Measurements from ENCODE around the gene GTF2H4.
A peak's percentile ranks its signal among the peaks of the same experiment; 100 is the strongest.

The GTF2H4 gene

DNA sequence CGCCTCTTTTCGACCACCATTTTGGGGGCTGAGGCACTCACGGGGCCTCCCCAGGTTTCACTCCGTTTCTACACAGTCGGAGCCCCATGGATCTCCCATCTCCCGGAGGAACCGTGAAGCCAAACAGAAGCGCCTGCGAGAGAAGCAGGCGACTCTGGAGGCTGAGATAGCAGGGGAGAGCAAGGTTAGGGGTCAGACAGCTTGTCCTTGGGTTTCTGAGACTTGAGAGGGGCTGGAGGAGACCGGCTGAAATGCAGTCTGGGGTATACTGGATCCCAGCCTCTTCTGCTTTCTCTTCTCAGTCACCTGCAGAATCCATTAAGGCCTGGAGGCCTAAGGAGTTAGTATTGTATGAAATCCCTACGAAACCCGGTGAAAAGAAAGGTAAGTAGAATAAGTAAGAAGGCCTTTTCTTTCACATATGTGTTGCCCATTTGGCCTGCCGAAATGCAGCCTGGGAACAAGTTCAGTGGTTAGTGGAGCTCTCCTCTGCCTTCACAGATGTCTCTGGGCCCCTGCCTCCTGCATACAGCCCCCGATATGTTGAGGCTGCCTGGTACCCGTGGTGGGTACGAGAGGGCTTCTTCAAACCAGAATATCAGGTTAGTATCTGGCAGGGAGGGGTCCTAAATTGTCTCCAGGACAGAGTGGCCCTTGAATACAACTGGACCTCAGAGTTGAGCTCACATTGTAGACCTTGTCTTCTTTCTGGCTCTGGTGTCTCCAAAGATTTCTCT, 7.0 kb downstream of the GTF2H4 start:
- no peak for TF ChIP-seq EZH2phosphoT487 (IDR thresholded peaks at IDR 0.05; ENCODE audit: borderline replicate concordance)
- TF ChIP-seq, protein P1, sequence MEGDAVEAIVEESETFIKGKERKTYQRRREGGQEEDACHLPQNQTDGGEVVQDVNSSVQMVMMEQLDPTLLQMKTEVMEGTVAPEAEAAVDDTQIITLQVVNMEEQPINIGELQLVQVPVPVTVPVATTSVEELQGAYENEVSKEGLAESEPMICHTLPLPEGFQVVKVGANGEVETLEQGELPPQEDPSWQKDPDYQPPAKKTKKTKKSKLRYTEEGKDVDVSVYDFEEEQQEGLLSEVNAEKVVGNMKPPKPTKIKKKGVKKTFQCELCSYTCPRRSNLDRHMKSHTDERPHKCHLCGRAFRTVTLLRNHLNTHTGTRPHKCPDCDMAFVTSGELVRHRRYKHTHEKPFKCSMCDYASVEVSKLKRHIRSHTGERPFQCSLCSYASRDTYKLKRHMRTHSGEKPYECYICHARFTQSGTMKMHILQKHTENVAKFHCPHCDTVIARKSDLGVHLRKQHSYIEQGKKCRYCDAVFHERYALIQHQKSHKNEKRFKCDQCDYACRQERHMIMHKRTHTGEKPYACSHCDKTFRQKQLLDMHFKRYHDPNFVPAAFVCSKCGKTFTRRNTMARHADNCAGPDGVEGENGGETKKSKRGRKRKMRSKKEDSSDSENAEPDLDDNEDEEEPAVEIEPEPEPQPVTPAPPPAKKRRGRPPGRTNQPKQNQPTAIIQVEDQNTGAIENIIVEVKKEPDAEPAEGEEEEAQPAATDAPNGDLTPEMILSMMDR (conservative IDR thresholded peaks at IDR 0.05; ENCODE audit: low read length): no peak
- Histone ChIP-seq H3F3A (ENCODE audit: low read depth) (no peaks in the 10 kb centered on the region), H3K79me2 (ENCODE audit: insufficient read depth, low read length) (peaks cover 13% of the 10 kb centered on the region; the same call in 1 of the 2 replicates), H3K4me3 (ENCODE audit: low read length, poor library complexity, severe bottlenecking) (peak overlapping the region; percentile 88), H3K36me3 (ENCODE audit: insufficient read depth, low read length) (no peaks in the 10 kb centered on the region; the same call in 1 of the 2 replicates), H3K4me2 (ENCODE audit: low read depth, low read length, poor library complexity, severe bottlenecking) (peak overlapping the region; percentile 93), H3K9me3 (ENCODE audit: insufficient read depth, low read depth, low read length) (no peaks in the 10 kb centered on the region), H3K4me1 (ENCODE audit: insufficient read depth, low read length, poor library complexity, severe bottlenecking) (peaks cover 28% of the 10 kb centered on the region), H3K27me3 (ENCODE audit: insufficient read depth, low read length, poor library complexity, severe bottlenecking) (no peaks in the 10 kb centered on the region), H4K20me1 (ENCODE audit: insufficient read depth, low read length, poor library complexity, severe bottlenecking) (no peaks in the 10 kb centered on the region), H3K9ac (ENCODE audit: low read depth, low read length, poor library complexity, severe bottlenecking) (peak overlapping the region; percentile 91), H3K9me2 (replicated peaks; ENCODE audit: low read depth, low read length) (no peaks in the 10 kb centered on the region), H2AFZ (ENCODE audit: low read length) (peak overlapping the region; percentile 94)

DNA sequence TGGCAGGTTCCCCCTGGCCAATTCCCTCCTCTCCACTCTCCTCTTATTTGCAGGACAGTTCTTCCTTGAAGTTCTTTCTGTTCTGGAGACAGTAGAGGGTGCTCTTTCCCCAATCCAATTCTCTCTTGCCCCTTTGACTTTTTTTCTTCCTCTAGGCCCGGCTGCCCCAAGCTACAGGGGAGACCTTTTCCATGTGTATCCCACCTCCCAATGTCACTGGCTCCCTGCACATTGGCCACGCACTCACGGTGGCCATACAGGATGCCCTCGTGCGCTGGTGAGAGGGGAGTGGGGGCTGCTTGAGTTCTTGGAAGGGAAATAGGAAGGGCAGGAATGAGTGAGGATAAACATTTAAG, 7.6 kb downstream of the GTF2H4 start:
- H3K4me3 ChIP-seq (ENCODE audit: low read length, poor library complexity, severe bottlenecking): peak overlapping the region; percentile 88
- H3K4me1 ChIP-seq (ENCODE audit: insufficient read depth, low read length, poor library complexity, severe bottlenecking): peaks cover 28% of the 10 kb centered on the region
- peaks cover 2% of the 10 kb centered on the region; the same call in 1 of the 2 replicates for H3K36me3 ChIP-seq (ENCODE audit: insufficient read depth, low read length)
- H3K4me2 ChIP-seq (ENCODE audit: low read depth, low read length, poor library complexity, severe bottlenecking): peak overlapping the region; percentile 93
- TF ChIP-seq, protein P1 (conservative IDR thresholded peaks at IDR 0.05; ENCODE audit: low read length): peak; percentile 79
- TF ChIP-seq EZH2phosphoT487 (IDR thresholded peaks at IDR 0.05; ENCODE audit: borderline replicate concordance): no peak
- H2AFZ ChIP-seq (ENCODE audit: low read length): no peak overlapping the region
- no peaks in the 10 kb centered on the region for H4K20me1 ChIP-seq (ENCODE audit: insufficient read depth, low read length, poor library complexity, severe bottlenecking)
- H3K27me3 ChIP-seq (ENCODE audit: insufficient read depth, low read length, poor library complexity, severe bottlenecking): no peaks in the 10 kb centered on the region
- no peaks in the 10 kb centered on the region for H3F3A ChIP-seq (ENCODE audit: low read depth)
- H3K9me3 ChIP-seq (ENCODE audit: insufficient read depth, low read depth, low read length): no peaks in the 10 kb centered on the region
- no peaks in the 10 kb centered on the region for H3K9me2 ChIP-seq (replicated peaks; ENCODE audit: low read depth, low read length)
- peak overlapping the region; percentile 91 for H3K9ac ChIP-seq (ENCODE audit: low read depth, low read length, poor library complexity, severe bottlenecking)
- H3K79me2 ChIP-seq (ENCODE audit: insufficient read depth, low read length): peaks cover 13% of the 10 kb centered on the region; the same call in 1 of the 2 replicates

DNA sequence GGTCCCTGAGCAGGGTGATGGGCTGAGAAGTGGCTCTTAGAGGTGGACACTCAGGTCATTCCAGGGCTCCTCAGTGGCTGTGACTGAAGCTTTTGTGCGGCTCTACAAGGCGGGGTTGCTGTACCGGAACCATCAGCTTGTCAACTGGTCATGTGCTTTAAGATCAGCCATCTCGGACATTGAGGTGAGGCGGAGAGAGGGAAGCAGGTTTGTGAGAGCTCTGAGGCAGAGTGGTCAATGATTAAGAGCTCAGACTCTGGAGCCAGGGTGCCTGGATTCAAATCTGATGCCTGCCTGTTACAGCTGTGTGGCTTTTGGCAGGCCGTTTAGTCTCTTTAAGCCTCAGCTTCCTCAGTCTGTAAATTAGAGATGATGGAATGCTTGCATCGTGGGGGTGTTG, 9.0 kb downstream of the GTF2H4 start:
- Histone ChIP-seq H3K36me3 (ENCODE audit: insufficient read depth, low read length) (peaks cover 9% of the 10 kb centered on the region; the same call in 1 of the 2 replicates), H3K9ac (ENCODE audit: low read depth, low read length, poor library complexity, severe bottlenecking) (peak overlapping the region; percentile 46)
- no peak for TF ChIP-seq EZH2phosphoT487 (IDR thresholded peaks at IDR 0.05; ENCODE audit: borderline replicate concordance)
- TF ChIP-seq, protein P1 (conservative IDR thresholded peaks at IDR 0.05; ENCODE audit: low read length): no peak

More for the DNA sequence above, 9.0 kb downstream of the GTF2H4 start:
- no peaks in the 10 kb centered on the region for H3K9me3 ChIP-seq (ENCODE audit: insufficient read depth, low read depth, low read length)
- H3K79me2 ChIP-seq (ENCODE audit: insufficient read depth, low read length): peaks cover 13% of the 10 kb centered on the region; the same call in 1 of the 2 replicates
- no peak overlapping the region for H3K4me3 ChIP-seq (ENCODE audit: low read length, poor library complexity, severe bottlenecking)
- H2AFZ ChIP-seq (ENCODE audit: low read length): no peak overlapping the region
- H3K27me3 ChIP-seq (ENCODE audit: insufficient read depth, low read length, poor library complexity, severe bottlenecking): no peaks in the 10 kb centered on the region
- no peaks in the 10 kb centered on the region for H4K20me1 ChIP-seq (ENCODE audit: insufficient read depth, low read length, poor library complexity, severe bottlenecking)
- H3F3A ChIP-seq (ENCODE audit: low read depth): no peaks in the 10 kb centered on the region
- peak overlapping the region; percentile 28 for H3K4me2 ChIP-seq (ENCODE audit: low read depth, low read length, poor library complexity, severe bottlenecking)
- H3K4me1 ChIP-seq (ENCODE audit: insufficient read depth, low read length, poor library complexity, severe bottlenecking): peaks cover 28% of the 10 kb centered on the region
- no peaks in the 10 kb centered on the region for H3K9me2 ChIP-seq (replicated peaks; ENCODE audit: low read depth, low read length)

All from Loucy (cell line).